ENCODE data around the gene IRF8.

Gene IRF8

GRCh38 chr16:85945424-85945751 is 46.4 kb downstream of the IRF8 start:
- no peak for TF ChIP-seq TAF1 (IDR thresholded peaks at IDR 0.05; ENCODE audit: borderline replicate concordance, low read depth, low read length)
- no peak for TF ChIP-seq POLR2A (IDR thresholded peaks at IDR 0.05; ENCODE audit: low read depth, low read length)
- TF ChIP-seq POLR2AphosphoS5 (IDR thresholded peaks at IDR 0.05; ENCODE audit: low read depth, low read length), result no peak
- no peak for DNase-seq (ENCODE audit: insufficient read length)
- FAIRE-seq, result no peak

DNA sequence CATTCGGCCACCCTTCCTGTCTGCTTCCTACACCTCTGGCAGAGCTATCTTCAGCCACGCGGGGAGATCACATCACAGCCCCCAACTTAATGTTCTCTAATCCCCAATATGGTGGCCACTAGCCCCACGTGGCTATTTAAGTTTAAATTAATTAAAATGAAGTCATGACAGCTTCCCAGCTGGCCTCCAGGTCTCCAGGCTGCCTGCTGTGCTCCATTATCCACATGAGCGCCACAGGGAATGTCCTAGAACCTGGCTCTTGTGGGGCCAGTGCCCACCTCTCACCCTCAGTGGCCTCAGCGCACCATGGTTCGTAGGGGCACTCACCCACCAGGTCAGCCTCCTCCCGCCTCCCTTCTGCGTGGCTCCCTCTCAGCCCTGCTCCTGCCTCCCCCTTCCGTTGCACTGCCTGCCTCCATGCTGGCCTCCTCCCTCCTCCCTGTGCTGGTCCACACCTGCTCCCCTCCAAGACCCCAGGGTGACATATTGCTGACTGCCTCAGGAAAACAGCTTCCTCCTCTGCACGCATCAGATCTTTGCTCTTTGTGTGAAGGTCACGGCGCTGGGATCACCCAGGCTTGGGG is 47.7 kb downstream of the IRF8 start:
- no peak for TF ChIP-seq POLR2A (IDR thresholded peaks at IDR 0.05; ENCODE audit: low read depth, low read length)
- no peak for TF ChIP-seq TAF1 (IDR thresholded peaks at IDR 0.05; ENCODE audit: borderline replicate concordance, low read depth, low read length)
- no peak for TF ChIP-seq POLR2AphosphoS5 (IDR thresholded peaks at IDR 0.05; ENCODE audit: low read depth, low read length)
- no peak for DNase-seq (ENCODE audit: insufficient read length)
- peak; percentile 79 for FAIRE-seq

DNA sequence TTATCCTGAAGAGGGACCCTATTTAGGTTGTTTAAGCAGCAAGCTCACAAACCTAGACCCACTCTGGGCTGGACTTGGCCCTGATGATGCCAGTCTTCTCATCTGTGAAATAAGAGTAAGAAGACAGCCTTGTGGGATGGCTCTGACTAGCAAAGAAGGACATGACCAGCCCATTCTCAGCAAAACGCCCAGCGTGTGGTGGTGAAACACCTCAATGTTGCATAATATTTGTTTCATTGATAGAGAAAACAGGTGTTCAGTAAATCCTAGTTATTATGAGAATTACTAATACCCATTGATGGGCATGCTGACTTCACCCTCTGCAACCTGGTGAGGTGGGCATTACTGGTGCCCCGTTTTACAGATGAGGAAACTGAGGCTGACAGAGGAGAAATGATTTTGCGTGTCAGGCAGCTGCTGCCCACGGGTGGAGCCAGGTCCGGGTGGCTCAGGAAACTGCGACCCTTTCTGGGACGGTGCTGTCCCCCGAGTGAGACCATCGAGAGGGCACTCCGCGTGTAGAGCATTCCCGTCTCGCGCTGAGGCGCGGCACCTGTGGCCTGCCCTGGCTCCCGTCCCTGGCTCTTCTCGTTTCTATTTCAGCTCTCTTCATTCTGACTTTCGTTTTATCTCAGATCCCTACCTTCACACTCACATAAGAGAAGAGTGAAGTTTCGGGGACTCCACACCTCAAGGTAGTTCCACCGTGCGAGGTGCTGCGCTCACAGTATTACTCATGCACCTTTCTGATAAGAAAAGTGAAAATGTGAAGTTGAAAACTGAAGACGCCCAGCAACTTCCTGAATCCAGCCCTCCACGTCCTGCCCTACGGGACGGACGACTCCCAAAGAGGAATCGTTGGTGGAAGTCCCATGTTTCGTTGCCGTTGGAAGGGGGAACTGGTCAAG is 48.5 kb downstream of the IRF8 start:
- FAIRE-seq, result peak; percentile 99
- 0 out of 2 replicates have a peak, but pooled peaks have one; percentile 51 for TF ChIP-seq POLR2AphosphoS5 (IDR thresholded peaks at IDR 0.05; ENCODE audit: low read depth, low read length)
- TF ChIP-seq TAF1 (IDR thresholded peaks at IDR 0.05; ENCODE audit: borderline replicate concordance, low read depth, low read length), result no peak
- peak; percentile 35; the same call in 1 of the 2 replicates for TF ChIP-seq POLR2A (IDR thresholded peaks at IDR 0.05; ENCODE audit: low read depth, low read length)
- peak; percentile 75 for DNase-seq (ENCODE audit: insufficient read length)

- no peak for FAIRE-seq
- TF ChIP-seq POLR2A (IDR thresholded peaks at IDR 0.05; ENCODE audit: low read depth, low read length) (no peak), TAF1 (IDR thresholded peaks at IDR 0.05; ENCODE audit: borderline replicate concordance, low read depth, low read length) (no peak), POLR2AphosphoS5 (IDR thresholded peaks at IDR 0.05; ENCODE audit: low read depth, low read length) (0 out of 2 replicates have a peak, but pooled peaks have one; percentile 2)
- no peak for DNase-seq (ENCODE audit: insufficient read length)
Measured at GRCh38 chr16:85948138-85948509, 49.2 kb downstream of the IRF8 start.

DNA sequence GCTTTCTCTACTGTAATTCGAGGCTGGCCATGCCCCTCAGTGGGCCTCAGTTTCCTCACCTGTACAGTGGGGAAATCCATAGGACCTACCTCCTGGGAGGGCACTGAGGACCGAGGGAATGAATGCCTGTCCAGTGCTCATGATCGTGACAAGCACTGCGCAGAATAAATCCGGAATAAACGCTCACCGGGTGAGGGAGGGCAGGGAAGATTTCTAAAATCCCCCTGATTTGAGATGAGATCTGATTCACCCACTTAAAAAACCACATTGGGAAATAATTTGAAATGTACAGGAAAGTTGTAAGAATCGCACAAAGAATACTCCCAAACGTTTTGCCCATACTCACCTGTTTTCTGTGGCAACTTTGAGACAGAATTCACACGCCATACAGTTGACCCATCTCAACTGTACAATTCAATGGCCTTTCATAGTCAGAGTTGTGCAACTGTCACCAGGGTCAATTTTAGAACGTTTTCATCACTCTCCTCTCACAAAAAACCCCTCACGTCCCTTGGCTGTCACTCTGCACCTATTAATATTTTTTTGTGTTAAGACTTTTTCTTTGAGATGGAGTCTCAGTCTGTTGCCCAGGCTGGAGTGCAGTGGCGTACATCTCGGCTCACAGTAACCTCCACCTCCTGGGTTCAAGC is 49.8 kb downstream of the IRF8 start:
- FAIRE-seq, result peak; percentile 78

GRCh38 chr16:85950136-85950918 is 51.4 kb downstream of the IRF8 start:
- FAIRE-seq, result peak; percentile 88
- TF ChIP-seq TAF1 (IDR thresholded peaks at IDR 0.05; ENCODE audit: borderline replicate concordance, low read depth, low read length) (no peak), POLR2AphosphoS5 (IDR thresholded peaks at IDR 0.05; ENCODE audit: low read depth, low read length) (no peak), POLR2A (IDR thresholded peaks at IDR 0.05; ENCODE audit: low read depth, low read length) (no peak)

More for the DNA sequence above, 49.8 kb downstream of the IRF8 start:
- no peak for DNase-seq (ENCODE audit: insufficient read length)
- TF ChIP-seq POLR2AphosphoS5 (IDR thresholded peaks at IDR 0.05; ENCODE audit: low read depth, low read length) (no peak), POLR2A (IDR thresholded peaks at IDR 0.05; ENCODE audit: low read depth, low read length) (no peak), TAF1 (IDR thresholded peaks at IDR 0.05; ENCODE audit: borderline replicate concordance, low read depth, low read length) (no peak)

GRCh38 chr16:85952197-85952596 is 53.2 kb downstream of the IRF8 start:
- TF ChIP-seq POLR2A (IDR thresholded peaks at IDR 0.05; ENCODE audit: low read depth, low read length) (no peak), TAF1 (IDR thresholded peaks at IDR 0.05; ENCODE audit: borderline replicate concordance, low read depth, low read length) (no peak), POLR2AphosphoS5 (IDR thresholded peaks at IDR 0.05; ENCODE audit: low read depth, low read length) (no peak)
- no peak for FAIRE-seq
- DNase-seq (ENCODE audit: insufficient read length), result no peak

More at GRCh38 chr16:85950136-85950918, 51.4 kb downstream of the IRF8 start:
- DNase-seq (ENCODE audit: insufficient read length), result no peak

GRCh38 chr16:85952811-85953210 is 53.8 kb downstream of the IRF8 start:
- TF ChIP-seq POLR2AphosphoS5 (IDR thresholded peaks at IDR 0.05; ENCODE audit: low read depth, low read length) (no peak), POLR2A (IDR thresholded peaks at IDR 0.05; ENCODE audit: low read depth, low read length) (no peak), TAF1 (IDR thresholded peaks at IDR 0.05; ENCODE audit: borderline replicate concordance, low read depth, low read length) (no peak)
- FAIRE-seq (no peak), DNase-seq (ENCODE audit: insufficient read length) (no peak)

- TF ChIP-seq TAF1 (IDR thresholded peaks at IDR 0.05; ENCODE audit: borderline replicate concordance, low read depth, low read length) (no peak), POLR2AphosphoS5 (IDR thresholded peaks at IDR 0.05; ENCODE audit: low read depth, low read length) (no peak), POLR2A (IDR thresholded peaks at IDR 0.05; ENCODE audit: low read depth, low read length) (no peak)
- FAIRE-seq (no peak), DNase-seq (ENCODE audit: insufficient read length) (no peak)
Measured at GRCh38 chr16:85954927-85955519, 56.1 kb downstream of the IRF8 start.

- DNase-seq (ENCODE audit: insufficient read length) (no peak), FAIRE-seq (peak; percentile 44)
- TF ChIP-seq POLR2AphosphoS5 (IDR thresholded peaks at IDR 0.05; ENCODE audit: low read depth, low read length) (no peak), POLR2A (IDR thresholded peaks at IDR 0.05; ENCODE audit: low read depth, low read length) (no peak), TAF1 (IDR thresholded peaks at IDR 0.05; ENCODE audit: borderline replicate concordance, low read depth, low read length) (no peak)
Measured at GRCh38 chr16:85955566-85955965, 56.6 kb downstream of the IRF8 start.
